ENCODE data around the gene USF2. TPM values are rescaled to one million over a fixed set of nuclear protein-coding genes. Genes with fewer than 3 reads are reported as not detected.

The USF2 gene
- total and polyA plus RNA-seq, 2 of the 8 experiments (the other 6 are each of a cell fraction or from before 2014, with no cell fraction given), result 74.1 to 109 TPM

GRCh38 chr19:35225951-35226350 lies 42.8 kb upstream of the USF2 start (continued):
- TF ChIP-seq BRCA1 (IDR thresholded peaks at IDR 0.05; ENCODE audit: low read depth, low read length), result no peak

Data from H1 (cell line).